ENCODE measurements around the gene TEF.

Gene TEF

DNA sequence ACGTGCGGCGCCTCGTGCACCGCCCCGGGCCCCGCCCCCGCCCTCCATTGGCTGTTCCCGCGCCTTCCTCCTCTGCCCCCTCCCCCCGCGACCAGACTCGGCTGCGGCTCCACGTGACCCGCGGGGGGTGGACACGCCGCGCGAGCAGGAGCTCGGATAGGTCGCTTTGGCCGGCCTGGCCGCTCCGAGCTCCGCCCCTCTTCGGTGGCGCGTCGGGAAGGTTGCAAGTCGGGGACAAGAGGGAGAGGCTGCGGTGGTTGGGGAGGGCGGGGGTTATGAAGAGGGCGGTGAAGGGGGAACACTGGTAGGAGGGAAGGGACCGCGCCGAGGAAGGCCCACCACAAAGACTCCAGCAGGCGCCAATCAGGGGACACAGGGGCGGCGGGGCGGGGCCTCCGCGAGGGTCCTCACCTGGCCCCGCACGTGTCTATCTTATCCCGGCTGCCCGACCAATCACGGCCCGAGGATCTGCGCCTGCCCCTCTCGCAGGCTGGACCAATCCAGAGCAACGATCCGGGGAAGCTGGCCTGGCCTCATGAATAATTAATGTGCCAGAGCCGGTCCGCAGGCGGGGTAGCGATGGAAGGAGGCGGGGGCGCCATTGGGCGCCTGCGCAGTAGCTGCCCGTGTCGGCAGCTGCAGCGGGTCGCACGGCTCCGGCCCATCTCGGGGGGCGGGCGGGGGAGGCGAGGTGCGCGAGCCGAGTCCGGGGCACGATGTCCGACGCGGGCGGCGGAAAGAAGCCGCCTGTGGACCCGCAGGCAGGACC is at the start of gene TEF:
Gene TEF, plus strand, starts transcription at position 614 of the 769 bp plus-strand sequence. Its CDS starts 103 bp downstream, at position 717.
- H3K27ac ChIP-seq, result peak within 1 kb of the TSS; percentile 91
- TF ChIP-seq, protein P1, sequence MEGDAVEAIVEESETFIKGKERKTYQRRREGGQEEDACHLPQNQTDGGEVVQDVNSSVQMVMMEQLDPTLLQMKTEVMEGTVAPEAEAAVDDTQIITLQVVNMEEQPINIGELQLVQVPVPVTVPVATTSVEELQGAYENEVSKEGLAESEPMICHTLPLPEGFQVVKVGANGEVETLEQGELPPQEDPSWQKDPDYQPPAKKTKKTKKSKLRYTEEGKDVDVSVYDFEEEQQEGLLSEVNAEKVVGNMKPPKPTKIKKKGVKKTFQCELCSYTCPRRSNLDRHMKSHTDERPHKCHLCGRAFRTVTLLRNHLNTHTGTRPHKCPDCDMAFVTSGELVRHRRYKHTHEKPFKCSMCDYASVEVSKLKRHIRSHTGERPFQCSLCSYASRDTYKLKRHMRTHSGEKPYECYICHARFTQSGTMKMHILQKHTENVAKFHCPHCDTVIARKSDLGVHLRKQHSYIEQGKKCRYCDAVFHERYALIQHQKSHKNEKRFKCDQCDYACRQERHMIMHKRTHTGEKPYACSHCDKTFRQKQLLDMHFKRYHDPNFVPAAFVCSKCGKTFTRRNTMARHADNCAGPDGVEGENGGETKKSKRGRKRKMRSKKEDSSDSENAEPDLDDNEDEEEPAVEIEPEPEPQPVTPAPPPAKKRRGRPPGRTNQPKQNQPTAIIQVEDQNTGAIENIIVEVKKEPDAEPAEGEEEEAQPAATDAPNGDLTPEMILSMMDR (conservative IDR thresholded peaks at IDR 0.05), result no peak
- no peak for TF ChIP-seq ZFX (IDR thresholded peaks at IDR 0.05)

GRCh38 chr22:41332217-41332939 is 49.4 kb upstream of the TEF start:
- TF ChIP-seq ZFX (IDR thresholded peaks at IDR 0.05), result no peak
- TF ChIP-seq, protein P1 (conservative IDR thresholded peaks at IDR 0.05), result no peak
- no peak overlapping the region for H3K27ac ChIP-seq

DNA sequence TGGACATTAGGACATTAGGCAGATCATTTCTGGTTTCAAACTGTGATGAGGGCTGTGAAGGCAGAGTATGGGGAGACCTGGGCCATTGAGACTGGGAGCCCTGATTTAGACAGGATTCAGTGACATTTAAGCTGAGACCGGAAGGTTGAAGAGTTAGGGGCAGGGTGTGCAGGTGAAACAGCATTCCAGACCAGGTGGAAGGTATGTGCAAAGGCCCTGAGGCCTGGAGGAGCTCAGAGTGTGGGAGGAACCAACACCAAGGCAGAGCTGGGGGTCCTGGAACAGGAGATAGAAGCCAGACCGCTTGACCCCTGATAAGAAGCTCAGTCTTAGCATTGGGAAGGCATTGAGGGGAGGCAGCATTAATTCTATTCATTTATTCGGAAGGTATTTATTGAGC is 47.9 kb upstream of the TEF start:
- TF ChIP-seq, protein P1 (conservative IDR thresholded peaks at IDR 0.05), result no peak
- TF ChIP-seq ZFX (IDR thresholded peaks at IDR 0.05), result no peak

GRCh38 chr22:41334215-41334614 is 47.5 kb upstream of the TEF start:
- no peak overlapping the region for H3K27ac ChIP-seq
- TF ChIP-seq, protein P1 (conservative IDR thresholded peaks at IDR 0.05), result no peak
- no peak for TF ChIP-seq ZFX (IDR thresholded peaks at IDR 0.05)

More for the DNA sequence above, 47.9 kb upstream of the TEF start:
- H3K27ac ChIP-seq, result no peak overlapping the region

- TF ChIP-seq, protein P1 (conservative IDR thresholded peaks at IDR 0.05), result no peak
- TF ChIP-seq ZFX (IDR thresholded peaks at IDR 0.05), result no peak
- no peak overlapping the region for H3K27ac ChIP-seq
Observed at GRCh38 chr22:41334951-41335635, 46.6 kb upstream of the TEF start.

GRCh38 chr22:41338614-41339212 is 43.0 kb upstream of the TEF start:
- TF ChIP-seq ZFX (IDR thresholded peaks at IDR 0.05), result no peak
- TF ChIP-seq, protein P1 (conservative IDR thresholded peaks at IDR 0.05), result no peak
- no peak overlapping the region for H3K27ac ChIP-seq
